ENCODE measurements around the gene ABHD4. TPM values are rescaled to one million over a fixed set of nuclear protein-coding genes. Genes with fewer than 3 reads are reported as not detected.
A peak's percentile ranks its signal among the peaks of the same experiment; 100 is the strongest.

Gene ABHD4
- polyA plus RNA-seq, 1 donor: 25.3 TPM

DNA sequence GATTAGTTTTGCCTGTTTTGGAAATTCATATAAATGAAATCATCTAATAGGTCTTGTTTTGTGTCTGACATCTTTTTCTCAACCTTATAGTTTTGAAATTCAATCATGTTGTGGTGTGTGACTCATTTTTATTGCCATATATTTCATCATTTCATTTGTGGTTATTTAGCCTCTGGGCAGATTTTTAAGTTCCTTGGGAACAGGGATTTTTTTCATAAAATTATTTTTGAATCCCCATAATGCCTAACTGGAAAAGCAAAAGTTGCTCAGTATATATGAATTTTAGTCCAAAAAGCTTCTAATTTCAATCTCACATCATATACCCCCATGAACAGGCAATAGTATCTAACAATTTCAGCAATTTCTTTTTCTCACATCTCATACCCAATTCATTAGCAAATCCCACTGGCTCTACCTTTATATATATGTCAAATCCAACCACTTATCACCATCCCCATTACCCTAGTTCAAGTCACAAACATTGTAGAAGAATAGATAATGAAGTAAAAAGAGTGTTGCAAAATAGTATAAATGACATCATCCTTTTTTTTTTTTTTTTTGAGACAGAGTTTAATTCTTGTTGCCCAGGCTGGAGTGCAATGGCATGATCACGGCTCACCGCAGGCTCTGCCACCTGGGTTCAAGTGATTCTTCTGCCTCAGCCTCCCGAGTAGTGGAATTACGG is 48.6 kb downstream of the ABHD4 start:
- no peak for DNase-seq
- Histone ChIP-seq H3K27me3 (ENCODE audit: control insufficient read depth, insufficient read depth, low read length) (no peaks in the 10 kb centered on the region), H3K27ac (ENCODE audit: low read length) (no peak overlapping the region), H3K4me1 (ENCODE audit: control insufficient read depth, insufficient read depth, low read length) (peaks cover 8% of the 10 kb centered on the region), H3K9me3 (ENCODE audit: control insufficient read depth, low read depth, low read length) (no peaks in the 10 kb centered on the region), H3K4me3 (ENCODE audit: low read length) (no peak overlapping the region), H3K36me3 (ENCODE audit: control insufficient read depth, insufficient read depth, low read length) (no peaks in the 10 kb centered on the region)
- no CpG with 5 or more reads among the region's 4 CpGs for WGBS (ENCODE audit: insufficient coverage, low lambda C conversion rate)

DNA sequence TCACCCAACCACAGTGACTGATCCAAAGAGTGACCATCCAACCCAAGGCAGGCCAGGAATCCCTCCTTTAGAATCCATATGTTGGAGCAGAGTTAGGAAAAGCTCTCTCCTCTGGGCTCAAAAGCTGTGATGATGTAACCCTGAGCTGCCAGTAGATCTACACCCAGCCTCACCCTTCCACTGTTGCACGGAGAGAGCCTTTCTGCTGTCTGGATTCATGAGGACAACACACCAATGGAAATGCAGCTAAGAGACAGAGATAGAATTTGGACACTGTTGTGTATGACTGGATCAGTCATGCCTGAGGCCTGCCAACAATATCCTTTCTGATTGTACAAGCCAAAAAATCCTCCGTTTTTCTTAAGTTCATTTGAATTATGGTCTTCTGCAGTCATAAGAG is 50.4 kb downstream of the ABHD4 start:
- no CpG with 5 or more reads among the region's 2 CpGs for WGBS (ENCODE audit: insufficient coverage, low lambda C conversion rate)
- Histone ChIP-seq H3K9me3 (ENCODE audit: control insufficient read depth, low read depth, low read length) (no peaks in the 10 kb centered on the region), H3K4me1 (ENCODE audit: control insufficient read depth, insufficient read depth, low read length) (peaks cover 8% of the 10 kb centered on the region), H3K27me3 (ENCODE audit: control insufficient read depth, insufficient read depth, low read length) (no peaks in the 10 kb centered on the region), H3K36me3 (ENCODE audit: control insufficient read depth, insufficient read depth, low read length) (no peaks in the 10 kb centered on the region), H3K27ac (ENCODE audit: low read length) (no peak overlapping the region), H3K4me3 (ENCODE audit: low read length) (no peak overlapping the region)
- DNase-seq: no peak

- no peak for DNase-seq
- no peaks in the 10 kb centered on the region for H3K27me3 ChIP-seq (ENCODE audit: control insufficient read depth, insufficient read depth, low read length)
- H3K9me3 ChIP-seq (ENCODE audit: control insufficient read depth, low read depth, low read length): no peaks in the 10 kb centered on the region
- no peak overlapping the region for H3K4me3 ChIP-seq (ENCODE audit: low read length)
- H3K27ac ChIP-seq (ENCODE audit: low read length): no peak overlapping the region
- 71% methylated on average over 3 of the region's 7 CpGs for WGBS (ENCODE audit: insufficient coverage, low lambda C conversion rate)
- H3K36me3 ChIP-seq (ENCODE audit: control insufficient read depth, insufficient read depth, low read length): no peaks in the 10 kb centered on the region
- no peaks in the 10 kb centered on the region for H3K4me1 ChIP-seq (ENCODE audit: control insufficient read depth, insufficient read depth, low read length)
These were observed 52.1 kb downstream of the ABHD4 start for GRCh38 chr14:22650046-22650739.

DNA sequence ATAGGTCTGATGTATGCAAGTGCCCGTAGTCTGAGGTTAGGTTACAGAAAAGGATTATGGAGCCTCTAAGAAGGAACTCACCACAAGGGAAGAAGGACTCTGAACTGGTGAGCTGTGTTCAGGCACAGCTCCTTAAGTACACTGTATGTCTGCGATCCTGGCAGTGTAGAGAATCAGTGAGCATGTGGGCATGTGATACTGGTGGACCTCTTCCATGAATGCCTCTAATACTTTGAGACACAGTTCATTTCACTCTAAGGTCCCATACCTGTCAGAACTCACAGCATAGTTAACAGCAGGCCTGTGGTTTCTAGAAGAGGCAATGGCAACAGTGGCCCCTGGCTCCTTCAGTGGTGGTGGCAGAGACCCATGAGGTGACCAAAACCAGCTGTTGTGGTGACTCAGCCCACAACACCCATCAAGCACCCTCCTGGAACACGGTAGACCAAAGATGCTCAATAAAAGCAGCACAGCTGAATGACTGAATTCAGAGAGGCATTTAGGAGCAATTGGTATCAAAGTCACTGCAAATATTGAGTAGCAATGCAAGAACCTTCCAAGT is 52.9 kb downstream of the ABHD4 start:
- no peaks in the 10 kb centered on the region for H3K36me3 ChIP-seq (ENCODE audit: control insufficient read depth, insufficient read depth, low read length)
- H3K27me3 ChIP-seq (ENCODE audit: control insufficient read depth, insufficient read depth, low read length): no peaks in the 10 kb centered on the region
- peak; percentile 23 to 46 for DNase-seq
- no peak overlapping the region for H3K27ac ChIP-seq (ENCODE audit: low read length)
- peaks cover under 1% of the 10 kb centered on the region for H3K4me1 ChIP-seq (ENCODE audit: control insufficient read depth, insufficient read depth, low read length)
- WGBS (ENCODE audit: insufficient coverage, low lambda C conversion rate): no CpG with 5 or more reads among the region's 3 CpGs
- H3K4me3 ChIP-seq (ENCODE audit: low read length): no peak overlapping the region
- no peaks in the 10 kb centered on the region for H3K9me3 ChIP-seq (ENCODE audit: control insufficient read depth, low read depth, low read length)

DNA sequence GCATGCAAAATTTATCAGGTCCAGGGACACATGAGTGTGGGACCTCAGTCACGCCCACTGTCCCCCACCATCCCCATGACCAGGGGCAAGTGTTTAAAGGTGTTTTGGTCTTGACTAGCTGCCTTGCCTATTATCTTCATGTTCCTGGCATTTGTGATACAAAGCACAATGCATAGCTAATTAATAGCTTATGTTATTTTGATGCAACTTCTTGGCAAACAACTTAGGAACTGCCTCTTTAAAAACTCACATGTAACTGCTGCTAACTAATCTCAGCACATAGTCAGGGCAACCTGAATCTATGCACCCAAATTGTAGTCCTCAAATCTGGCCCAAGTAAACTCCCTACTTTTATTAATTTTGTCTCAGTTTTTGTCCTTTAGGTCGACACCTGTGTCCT is 53.5 kb downstream of the ABHD4 start:
- no peak overlapping the region for H3K4me3 ChIP-seq (ENCODE audit: low read length)
- WGBS (ENCODE audit: insufficient coverage, low lambda C conversion rate): no CpG with 5 or more reads among the region's 2 CpGs
- DNase-seq: no peak

DNA sequence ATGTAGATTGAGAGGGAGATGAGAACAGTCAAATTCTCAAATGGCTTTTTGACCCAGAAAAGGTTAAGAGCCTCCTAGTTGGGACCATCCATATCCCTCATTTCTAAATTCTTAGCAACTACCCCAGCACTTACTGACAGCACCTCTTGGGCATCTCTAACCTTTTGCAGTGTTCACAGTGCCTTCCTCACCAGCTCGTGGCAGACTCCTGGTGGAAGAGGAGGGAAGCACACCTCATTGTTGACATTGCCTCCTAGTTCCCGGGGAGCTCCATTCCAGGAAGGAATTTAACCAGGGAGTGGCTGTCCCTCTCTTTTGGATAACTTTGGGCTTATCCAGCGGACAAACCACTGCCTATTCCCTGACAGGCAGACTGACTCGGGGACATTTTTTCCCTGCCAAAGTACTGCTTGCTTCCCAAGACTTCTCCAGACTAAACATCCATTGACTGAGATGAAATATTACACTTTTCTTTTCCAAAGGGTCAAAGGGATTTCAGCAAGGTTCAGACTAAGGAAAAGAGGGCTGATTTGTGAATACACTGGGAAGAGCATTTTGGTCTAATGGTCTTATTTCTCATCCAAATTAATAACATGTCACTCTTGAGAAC is 55.0 kb downstream of the ABHD4 start:
- Histone ChIP-seq H3K36me3 (ENCODE audit: control insufficient read depth, insufficient read depth, low read length) (no peaks in the 10 kb centered on the region), H3K27ac (ENCODE audit: low read length) (no peak overlapping the region), H3K4me1 (ENCODE audit: control insufficient read depth, insufficient read depth, low read length) (peaks cover 17% of the 10 kb centered on the region), H3K27me3 (ENCODE audit: control insufficient read depth, insufficient read depth, low read length) (no peaks in the 10 kb centered on the region), H3K9me3 (ENCODE audit: control insufficient read depth, low read depth, low read length) (no peaks in the 10 kb centered on the region), H3K4me3 (ENCODE audit: low read length) (no peak overlapping the region)
- DNase-seq: peak; percentile 48 to 57
- no CpG with 5 or more reads among the region's 4 CpGs for WGBS (ENCODE audit: insufficient coverage, low lambda C conversion rate)

More for the DNA sequence above, 53.5 kb downstream of the ABHD4 start:
- Histone ChIP-seq H3K9me3 (ENCODE audit: control insufficient read depth, low read depth, low read length) (no peaks in the 10 kb centered on the region), H3K4me1 (ENCODE audit: control insufficient read depth, insufficient read depth, low read length) (peaks cover 6% of the 10 kb centered on the region), H3K27me3 (ENCODE audit: control insufficient read depth, insufficient read depth, low read length) (no peaks in the 10 kb centered on the region), H3K36me3 (ENCODE audit: control insufficient read depth, insufficient read depth, low read length) (no peaks in the 10 kb centered on the region), H3K27ac (ENCODE audit: low read length) (no peak overlapping the region)

DNA sequence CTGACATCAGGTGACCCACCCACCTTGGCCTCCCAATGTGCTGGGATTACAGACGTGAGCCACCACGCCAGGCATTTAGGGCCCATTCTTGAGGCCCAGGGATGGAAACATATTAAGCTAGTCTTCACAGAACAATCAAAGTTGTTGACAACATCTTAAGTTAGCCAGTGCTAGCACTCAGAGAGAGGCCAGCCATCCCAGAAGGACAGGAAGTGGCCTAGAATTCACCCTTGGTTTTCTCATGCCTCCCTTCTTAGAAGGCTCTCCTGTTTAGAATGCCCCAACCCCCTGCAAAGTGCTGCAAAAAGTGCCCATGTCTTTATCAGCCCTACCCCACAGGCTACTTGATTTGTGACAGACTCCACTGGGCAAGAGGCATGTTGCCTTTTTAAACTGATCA is 58.1 kb downstream of the ABHD4 start:
- H3K36me3 ChIP-seq (ENCODE audit: control insufficient read depth, insufficient read depth, low read length): no peaks in the 10 kb centered on the region
- no peak for DNase-seq
- H3K27me3 ChIP-seq (ENCODE audit: control insufficient read depth, insufficient read depth, low read length): no peaks in the 10 kb centered on the region
- H3K27ac ChIP-seq (ENCODE audit: low read length): peak overlapping the region; percentile 76
- H3K9me3 ChIP-seq (ENCODE audit: control insufficient read depth, low read depth, low read length): no peaks in the 10 kb centered on the region
- H3K4me1 ChIP-seq (ENCODE audit: control insufficient read depth, insufficient read depth, low read length): peaks cover 17% of the 10 kb centered on the region
- no peak overlapping the region for H3K4me3 ChIP-seq (ENCODE audit: low read length)
- no CpG with 5 or more reads among the region's 2 CpGs for whole genome bisulfite sequencing (ENCODE audit: insufficient coverage, low lambda C conversion rate)

DNA sequence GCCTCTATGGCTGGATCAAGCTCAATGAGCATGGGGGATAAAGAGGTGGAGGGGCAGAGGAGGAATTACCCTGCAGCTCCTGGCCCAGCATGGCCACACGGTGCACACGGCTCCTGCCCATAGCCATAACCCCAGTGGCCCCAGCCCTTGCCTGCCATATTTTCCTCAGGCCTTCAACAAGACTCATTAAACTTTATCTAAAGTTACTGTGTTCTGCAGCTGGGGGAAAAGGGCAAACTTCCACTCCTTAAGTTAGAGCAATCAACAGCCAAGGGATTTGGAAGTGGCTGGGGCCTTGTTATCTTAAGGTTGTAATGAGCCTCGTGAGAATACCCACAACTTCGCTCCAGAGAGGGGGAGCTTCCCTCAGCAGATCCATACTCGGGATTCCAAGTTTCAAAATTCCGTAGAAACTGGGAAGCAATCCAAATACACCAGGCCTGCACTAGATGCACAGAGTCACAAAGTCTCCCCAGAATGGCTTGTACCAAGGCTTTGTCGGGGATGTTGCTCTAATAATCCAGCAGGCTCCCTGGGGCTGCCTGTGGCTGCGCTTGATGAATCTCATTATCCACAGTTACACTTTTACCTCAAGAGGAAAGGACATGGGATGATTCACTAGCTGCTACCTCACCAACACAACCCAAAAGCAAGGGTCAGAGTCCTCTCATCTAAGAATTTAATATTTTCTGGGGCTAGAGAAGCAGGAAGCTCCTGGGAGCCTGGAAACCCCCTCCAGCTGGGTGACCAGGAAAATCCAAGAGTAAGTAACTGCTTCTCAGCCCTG is 59.0 kb downstream of the ABHD4 start:
- H3K4me1 ChIP-seq (ENCODE audit: control insufficient read depth, insufficient read depth, low read length): peaks cover 17% of the 10 kb centered on the region
- no peaks in the 10 kb centered on the region for H3K9me3 ChIP-seq (ENCODE audit: control insufficient read depth, low read depth, low read length)
- H3K4me3 ChIP-seq (ENCODE audit: low read length): no peak overlapping the region
- peak overlapping the region; percentile 76 for H3K27ac ChIP-seq (ENCODE audit: low read length)
- no CpG with 5 or more reads among the region's 8 CpGs for WGBS (ENCODE audit: insufficient coverage, low lambda C conversion rate)
- H3K36me3 ChIP-seq (ENCODE audit: control insufficient read depth, insufficient read depth, low read length): no peaks in the 10 kb centered on the region
- H3K27me3 ChIP-seq (ENCODE audit: control insufficient read depth, insufficient read depth, low read length): no peaks in the 10 kb centered on the region
- DNase-seq: peak; percentile 33 to 77

DNA sequence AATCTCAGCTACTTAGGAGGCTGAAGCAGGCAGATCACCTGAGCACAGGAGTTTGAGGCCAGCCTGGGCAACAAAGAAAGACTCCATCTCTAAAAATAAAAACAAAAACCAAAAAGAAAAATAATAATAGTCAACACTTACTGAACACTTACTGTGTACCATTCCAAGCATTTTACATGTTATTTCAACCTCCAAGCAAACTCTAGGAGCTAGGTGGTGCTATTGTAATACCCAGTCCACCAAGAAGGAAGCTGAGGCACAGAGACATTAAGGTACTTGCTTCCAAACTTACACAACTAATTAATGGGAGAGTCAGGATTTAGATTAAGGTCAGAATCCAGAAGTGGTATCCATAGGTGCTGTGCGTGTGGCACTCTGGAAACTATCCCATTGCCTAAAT is 59.8 kb downstream of the ABHD4 start:
- H3K27me3 ChIP-seq (ENCODE audit: control insufficient read depth, insufficient read depth, low read length): no peaks in the 10 kb centered on the region
- peaks cover 17% of the 10 kb centered on the region for H3K4me1 ChIP-seq (ENCODE audit: control insufficient read depth, insufficient read depth, low read length)
- WGBS (ENCODE audit: insufficient coverage, low lambda C conversion rate): no CpG with 5 or more reads among the region's 1 CpG
- peak in 1 of 2 donors; percentile 19 for DNase-seq
- H3K27ac ChIP-seq (ENCODE audit: low read length): peak overlapping the region; percentile 76
- H3K36me3 ChIP-seq (ENCODE audit: control insufficient read depth, insufficient read depth, low read length): no peaks in the 10 kb centered on the region
- H3K9me3 ChIP-seq (ENCODE audit: control insufficient read depth, low read depth, low read length): no peaks in the 10 kb centered on the region
- no peak overlapping the region for H3K4me3 ChIP-seq (ENCODE audit: low read length)

- no CpG with 5 or more reads among the region's 1 CpG for WGBS (ENCODE audit: insufficient coverage, low lambda C conversion rate)
- Histone ChIP-seq H3K4me1 (ENCODE audit: control insufficient read depth, insufficient read depth, low read length) (peaks cover 17% of the 10 kb centered on the region), H3K36me3 (ENCODE audit: control insufficient read depth, insufficient read depth, low read length) (no peaks in the 10 kb centered on the region)
These were observed 60.8 kb downstream of the ABHD4 start for GRCh38 chr14:22658946-22659345.

More at GRCh38 chr14:22658946-22659345, 60.8 kb downstream of the ABHD4 start:
- H3K4me3 ChIP-seq (ENCODE audit: low read length): no peak overlapping the region
- no peaks in the 10 kb centered on the region for H3K27me3 ChIP-seq (ENCODE audit: control insufficient read depth, insufficient read depth, low read length)
- no peak overlapping the region for H3K27ac ChIP-seq (ENCODE audit: low read length)
- no peaks in the 10 kb centered on the region for H3K9me3 ChIP-seq (ENCODE audit: control insufficient read depth, low read depth, low read length)
- no peak for DNase-seq
